ENCODE measurements around the gene POLR2E. TPM values are rescaled to one million over a fixed set of nuclear protein-coding genes. Genes with fewer than 3 reads are reported as not detected.

The POLR2E gene
- total and polyA plus RNA-seq, 2 of the 8 experiments (the other 6 are each of a cell fraction or from before 2014, with no cell fraction given), result 281 to 381 TPM

DNA sequence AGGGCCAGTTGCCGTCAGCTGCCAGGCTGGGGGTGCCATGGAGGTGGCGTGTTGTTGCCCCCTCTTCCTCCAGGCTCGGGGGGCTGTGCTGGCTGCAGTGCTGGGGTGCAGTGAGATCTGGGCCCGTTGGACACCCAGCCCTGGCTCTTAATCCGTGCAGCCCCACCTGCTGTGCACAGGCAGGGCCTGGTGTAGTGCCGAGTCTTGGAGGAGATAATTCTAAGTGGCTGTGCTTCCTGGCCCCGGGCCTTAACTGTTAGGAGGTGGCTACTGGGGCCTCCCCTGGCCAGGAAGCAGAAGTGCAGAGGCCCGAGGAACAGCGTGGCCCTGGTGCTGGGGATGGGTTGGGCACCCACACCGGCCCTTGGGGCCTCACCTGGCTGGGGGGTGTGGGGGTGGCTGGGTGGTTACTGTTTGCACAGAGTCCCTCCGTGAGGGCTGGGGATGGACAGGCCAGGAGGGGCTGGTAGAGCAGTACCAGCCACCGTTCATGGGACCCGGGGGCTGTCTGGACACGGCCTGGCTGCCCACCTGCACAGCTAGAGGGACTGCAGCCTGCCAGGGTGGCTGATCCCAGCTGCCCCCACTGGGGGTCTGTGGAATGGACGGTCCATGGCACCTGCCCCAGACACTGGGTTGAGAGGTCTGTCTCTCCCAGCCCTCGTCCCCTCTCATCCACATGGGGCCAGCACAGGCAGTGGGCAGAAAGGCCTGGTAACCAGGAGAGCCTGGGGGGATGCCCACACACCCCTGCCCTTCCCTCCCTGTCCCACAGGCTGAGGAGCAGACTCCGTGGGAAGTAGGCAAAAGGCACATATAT, 11.9 kb upstream of the POLR2E start:
- Histone ChIP-seq H2AK5ac (ENCODE audit: low read depth, low read length) (no peak overlapping the region), H2BK5ac (ENCODE audit: low read depth, low read length) (no peak overlapping the region), H2BK12ac (ENCODE audit: low read depth, low read length) (no peak overlapping the region), H3K23me2 (ENCODE audit: low read depth, low read length) (peaks cover 7% of the 10 kb centered on the region; the same call in 1 of the 2 replicates), H3K27me3 (replicated peaks in 1 of 4; ENCODE audit: control insufficient read depth in 3 of 4, extremely low read depth in 1 of 4, insufficient read depth in 3 of 4, low read length in 3 of 4) (no peaks in the 10 kb centered on the region), H3K36me3 (ENCODE audit: control insufficient read depth in 2 of 4, insufficient read depth in 4 of 4, low read length in 3 of 4) (peaks cover 8 to 32% (median 17%) of the 10 kb centered on the region in 4 experiments; a peak in 6 of 8 replicates), H3K4ac (replicated peaks; ENCODE audit: insufficient read length, low read depth, low read length) (no peak overlapping the region), H2BK120ac (replicated peaks; ENCODE audit: low read depth, low read length) (no peak overlapping the region), H4K91ac (replicated peaks; ENCODE audit: insufficient read length, low read length) (no peak overlapping the region), H3K4me3 (ENCODE audit: extremely low read depth in 1 of 4, insufficient read depth in 2 of 4, low read depth in 3 of 4, low read length in 4 of 4) (no peak overlapping the region), H4K5ac (ENCODE audit: insufficient read length, low read depth, low read length) (no peak overlapping the region), H3K23ac (ENCODE audit: insufficient read length) (no peak overlapping the region), H3K79me1 (ENCODE audit: low read depth, low read length) (peaks cover 4% of the 10 kb centered on the region), H3K4me1 (replicated peaks in 1 of 4; ENCODE audit: control insufficient read depth in 3 of 4, insufficient read depth in 4 of 4, low read length in 3 of 4) (peaks cover 0 to 15% (median 7%) of the 10 kb centered on the region in 4 experiments; a peak in 5 of 7 replicates), H2BK15ac (ENCODE audit: low read length) (no peak overlapping the region), H3K9me3 (ENCODE audit: insufficient read depth in 2 of 2, low read depth in 1 of 2, low read length in 1 of 2) (no peaks in the 10 kb centered on the region), H3K4me2 (ENCODE audit: insufficient read depth in 1 of 2, low read depth in 2 of 2, low read length in 2 of 2) (no peak overlapping the region), H2AFZ (ENCODE audit: low read length) (no peak overlapping the region), H3K56ac (replicated peaks; ENCODE audit: insufficient read length, low read depth, low read length) (no peak overlapping the region), H2BK20ac (ENCODE audit: low read length) (no peak overlapping the region), H3K27ac (ENCODE audit: low read depth, low read length) (0 out of 2 replicates have a peak overlapping the region, but pooled peaks have one; percentile 7), H3K18ac (ENCODE audit: extremely low read depth, low read length) (no peak overlapping the region), H4K20me1 (replicated peaks in 1 of 2; ENCODE audit: control insufficient read depth in 1 of 2, insufficient read depth in 2 of 2, low read length in 2 of 2) (peaks cover 5 to 14% of the 10 kb centered on the region in 2 experiments), H4K8ac (ENCODE audit: extremely low read depth, insufficient read depth, low read length) (peak overlapping the region; percentile 3), H3K79me2 (ENCODE audit: control insufficient read depth in 1 of 2, insufficient read depth in 2 of 2, low read length in 2 of 2) (no peaks in the 10 kb centered on the region; a peak in 1 of 4 replicates), H3K9ac (replicated peaks in 1 of 4; ENCODE audit: extremely low read depth in 1 of 4, low read depth in 3 of 4, low read length in 3 of 4) (no peak overlapping the region), H3K14ac (ENCODE audit: insufficient read length) (no peak overlapping the region)
- no peak for FAIRE-seq
- ChIA-PET CTCF (ENCODE audit: partially characterized antibody) (interaction anchor here (0.5 to 2.1 kb wide), 7 partner anchors 9 to 92 kb away, joined by 3 to 5 read pairs (median 3); no protein-coding TSS in a partner anchor), POLR2A (ENCODE audit: partially characterized antibody) (interaction anchor here (0.9 to 9.8 kb wide), 10 partner anchors 8 to 129 kb away, joined by 3 to 116 read pairs (median 4); partner anchors contain the start of genes ABCA7 and RNU6-2)
- WGBS, 2 experiments (ENCODE audit: extremely low coverage in 1 of 2, insufficient coverage in 1 of 2, insufficient read length in 1 of 2, insufficient replicate concordance in 2 of 2, low coverage in 1 of 2, low lambda C conversion rate in 2 of 2, missing lambda C conversion rate in 1 of 2), result 90% methylated on average over 13 of the region's 17 CpGs; no CpG with 5 or more reads in 1 of the 2 experiments
- DNase-seq (ENCODE audit: low read depth in 1 of 2, low spot score in 2 of 2), result no peak
- TF ChIP-seq, protein P1, sequence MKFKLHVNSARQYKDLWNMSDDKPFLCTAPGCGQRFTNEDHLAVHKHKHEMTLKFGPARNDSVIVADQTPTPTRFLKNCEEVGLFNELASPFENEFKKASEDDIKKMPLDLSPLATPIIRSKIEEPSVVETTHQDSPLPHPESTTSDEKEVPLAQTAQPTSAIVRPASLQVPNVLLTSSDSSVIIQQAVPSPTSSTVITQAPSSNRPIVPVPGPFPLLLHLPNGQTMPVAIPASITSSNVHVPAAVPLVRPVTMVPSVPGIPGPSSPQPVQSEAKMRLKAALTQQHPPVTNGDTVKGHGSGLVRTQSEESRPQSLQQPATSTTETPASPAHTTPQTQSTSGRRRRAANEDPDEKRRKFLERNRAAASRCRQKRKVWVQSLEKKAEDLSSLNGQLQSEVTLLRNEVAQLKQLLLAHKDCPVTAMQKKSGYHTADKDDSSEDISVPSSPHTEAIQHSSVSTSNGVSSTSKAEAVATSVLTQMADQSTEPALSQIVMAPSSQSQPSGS (IDR thresholded peaks at IDR 0.05; ENCODE audit: low read length), result no peak
- TF ChIP-seq RBBP5 (IDR thresholded peaks at IDR 0.05; ENCODE audit: borderline replicate concordance, low read depth, low read length), result no peak
- TF ChIP-seq, protein P2, sequence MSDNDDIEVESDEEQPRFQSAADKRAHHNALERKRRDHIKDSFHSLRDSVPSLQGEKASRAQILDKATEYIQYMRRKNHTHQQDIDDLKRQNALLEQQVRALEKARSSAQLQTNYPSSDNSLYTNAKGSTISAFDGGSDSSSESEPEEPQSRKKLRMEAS (IDR thresholded peaks at IDR 0.05), result no peak
- TF ChIP-seq CBX8 (IDR thresholded peaks at IDR 0.05; ENCODE audit: borderline replicate concordance, low read depth, low read length), result no peak
- TF ChIP-seq, protein P3, sequence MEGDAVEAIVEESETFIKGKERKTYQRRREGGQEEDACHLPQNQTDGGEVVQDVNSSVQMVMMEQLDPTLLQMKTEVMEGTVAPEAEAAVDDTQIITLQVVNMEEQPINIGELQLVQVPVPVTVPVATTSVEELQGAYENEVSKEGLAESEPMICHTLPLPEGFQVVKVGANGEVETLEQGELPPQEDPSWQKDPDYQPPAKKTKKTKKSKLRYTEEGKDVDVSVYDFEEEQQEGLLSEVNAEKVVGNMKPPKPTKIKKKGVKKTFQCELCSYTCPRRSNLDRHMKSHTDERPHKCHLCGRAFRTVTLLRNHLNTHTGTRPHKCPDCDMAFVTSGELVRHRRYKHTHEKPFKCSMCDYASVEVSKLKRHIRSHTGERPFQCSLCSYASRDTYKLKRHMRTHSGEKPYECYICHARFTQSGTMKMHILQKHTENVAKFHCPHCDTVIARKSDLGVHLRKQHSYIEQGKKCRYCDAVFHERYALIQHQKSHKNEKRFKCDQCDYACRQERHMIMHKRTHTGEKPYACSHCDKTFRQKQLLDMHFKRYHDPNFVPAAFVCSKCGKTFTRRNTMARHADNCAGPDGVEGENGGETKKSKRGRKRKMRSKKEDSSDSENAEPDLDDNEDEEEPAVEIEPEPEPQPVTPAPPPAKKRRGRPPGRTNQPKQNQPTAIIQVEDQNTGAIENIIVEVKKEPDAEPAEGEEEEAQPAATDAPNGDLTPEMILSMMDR (IDR thresholded peaks at IDR 0.05; ENCODE audit: control extremely low read depth in 1 of 3, insufficient read depth in 1 of 3, low read depth in 1 of 3, low read length in 3 of 3), result peak in 1 of 3 experiments; percentile 5; a peak in 1 of 4 replicates
- TF ChIP-seq CBX5 (IDR thresholded peaks at IDR 0.05; ENCODE audit: low read depth, low read length), result no peak
